Smooth muscle cell (in vitro differentiated cells): ENCODE results near the gene FSTL3. TPM values are rescaled to one million over a fixed set of nuclear protein-coding genes. Genes with fewer than 3 reads are reported as not detected.

Experiments
- DNase-seq: peaks from one replicate; lab custom pipeline; 2025; ENCODE audit not compliant: unreplicated experiment; lab: John Stamatoyannopoulos, UW
- H2AFZ ChIP-seq: fragments of 200-600 bp; sonication (generic); 2 replicates; pipeline ENCODE4 v1.6.0; 2016; ENCODE audit warnings: antibody characterized with exemption, low read depth, mild to moderate bottlenecking
- H3F3A ChIP-seq: fragments of 200-600 bp; sonication (generic); 2 replicates; pipeline ENCODE4 v1.6.0; 2017; ENCODE audit warnings: antibody characterized with exemption, low read depth
- H3K27ac ChIP-seq: fragments of 200-600 bp; sonication (generic); 2 replicates; pipeline ENCODE4 v1.5.1; 2016; ENCODE audit warnings: low read depth, mild to moderate bottlenecking
- H3K27me3 ChIP-seq: fragments of 200-600 bp; sonication (generic); 2 replicates; pipeline ENCODE4 v1.6.1; 2016; ENCODE audit warnings: low read depth, mild to moderate bottlenecking
- H3K36me3 ChIP-seq: fragments of 200-600 bp; sonication (generic); 2 replicates; pipeline ENCODE4 v1.5.1; 2016; ENCODE audit warnings: low read depth
- H3K4me1 ChIP-seq: fragments of 200-600 bp; sonication (generic); 2 replicates; pipeline ENCODE4 v1.5.1; 2016; ENCODE audit warnings: low read depth
- H3K4me2 ChIP-seq: fragments of 200-600 bp; sonication (generic); 2 replicates; pipeline ENCODE4 v1.6.0; 2016; ENCODE audit warnings: mild to moderate bottlenecking
- H3K4me3 ChIP-seq: fragments of 200-600 bp; sonication (generic); 2 replicates; pipeline ENCODE4 v1.5.1; 2016; ENCODE audit warnings: mild to moderate bottlenecking
- H3K79me2 ChIP-seq: fragments of 200-600 bp; sonication (generic); 2 replicates; pipeline ENCODE4 v1.6.0; 2016; ENCODE audit warnings: low read depth, mild to moderate bottlenecking
- H3K9ac ChIP-seq: fragments of 200-600 bp; sonication (generic); 2 replicates; pipeline ENCODE4 v1.6.0; 2016; ENCODE audit warnings: low read depth
- H3K9me3 ChIP-seq: fragments of 200-600 bp; sonication (generic); replicated peaks from 2 replicates; pipeline ENCODE4 v1.5.1; 2016; ENCODE audit warnings: low read depth
- H4K20me1 ChIP-seq: fragments of 200-600 bp; sonication (generic); 2 replicates; pipeline ENCODE4 v1.6.0; 2016; ENCODE audit warnings: low read depth
- WGBS: methylation state at CpG from one replicate; pipeline ENCODE4 v1.1.7; 2016; ENCODE audit warnings: low lambda C conversion rate; 5-methylcytosine and 5-hydroxymethylcytosine counted together
- polyA plus RNA-seq: library from polyadenylated mRNA; unstranded; fragments of >200 nt; fragmentation: Nextera tagmentation; extraction: Ambion mirVana; gene quantifications from 2 replicates; pipeline ENCODE4 v1.2.1, GENCODE V29; 2016
- total RNA-seq: library from RNA; depleted of rRNA; stranded (reverse); fragments of >200 nt; gene quantifications from 2 replicates; pipeline ENCODE4 v1.2.3, GENCODE V29; 2014
- TF ChIP-seq, protein P1 (sequence below): fragments of 200-600 bp; sonication (generic); IDR thresholded peaks from 2 replicates; pipeline ENCODE4 v1.5.1; 2017; ENCODE audit warnings: borderline replicate concordance, mild to moderate bottlenecking, antibody characterized with exemption; ENCODE audit not compliant: insufficient read depth, poor library complexity, severe bottlenecking

Gene FSTL3
- total and polyA plus RNA-seq, 2 experiments from 2014 or later = 132 to 172 TPM

DNA sequence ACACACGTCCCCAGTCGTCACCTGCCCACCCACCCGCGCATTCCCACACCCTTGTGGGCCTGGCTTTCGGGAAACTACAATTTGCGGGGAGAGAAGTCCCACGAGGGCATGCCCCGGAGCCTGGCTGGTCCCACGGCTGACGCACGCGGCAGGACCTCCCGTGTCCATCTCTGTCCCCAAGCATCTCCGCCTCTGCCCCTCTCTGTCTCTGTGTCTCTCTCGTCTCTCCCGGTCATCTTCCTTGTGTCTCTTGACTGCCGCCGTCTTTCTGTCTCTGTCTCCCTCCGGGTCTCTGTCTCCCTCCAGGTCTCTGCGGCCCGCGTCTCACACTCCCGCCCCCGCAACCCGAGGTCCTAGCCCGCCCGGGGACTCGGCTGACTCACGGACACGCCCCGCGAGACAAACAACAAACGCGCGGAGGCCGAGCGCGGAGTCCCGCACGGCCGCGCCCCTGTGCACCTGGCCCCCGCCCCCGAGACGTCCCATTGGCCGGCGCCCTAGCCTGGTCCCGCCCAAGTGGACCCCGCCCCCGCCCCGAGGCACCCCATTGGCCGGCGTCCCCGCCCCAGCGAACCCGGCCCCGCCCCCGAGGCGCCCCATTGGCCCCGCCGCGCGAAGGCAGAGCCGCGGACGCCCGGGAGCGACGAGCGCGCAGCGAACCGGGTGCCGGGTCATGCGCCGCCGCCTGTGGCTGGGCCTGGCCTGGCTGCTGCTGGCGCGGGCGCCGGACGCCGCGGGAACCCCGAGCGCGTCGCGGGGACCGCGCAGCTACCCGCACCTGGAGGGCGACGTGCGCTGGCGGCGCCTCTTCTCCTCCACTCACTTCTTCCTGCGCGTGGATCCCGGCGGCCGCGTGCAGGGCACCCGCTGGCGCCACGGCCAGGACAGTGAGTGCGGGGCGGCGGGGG, 36.7 kb upstream of the FSTL3 start, which contains the start of gene FGF22:
FGF22 (plus strand) TSS at position 627 of the 908 bp plus-strand sequence; CDS start at position 674, 47 bp downstream.
- TF ChIP-seq, protein P1, sequence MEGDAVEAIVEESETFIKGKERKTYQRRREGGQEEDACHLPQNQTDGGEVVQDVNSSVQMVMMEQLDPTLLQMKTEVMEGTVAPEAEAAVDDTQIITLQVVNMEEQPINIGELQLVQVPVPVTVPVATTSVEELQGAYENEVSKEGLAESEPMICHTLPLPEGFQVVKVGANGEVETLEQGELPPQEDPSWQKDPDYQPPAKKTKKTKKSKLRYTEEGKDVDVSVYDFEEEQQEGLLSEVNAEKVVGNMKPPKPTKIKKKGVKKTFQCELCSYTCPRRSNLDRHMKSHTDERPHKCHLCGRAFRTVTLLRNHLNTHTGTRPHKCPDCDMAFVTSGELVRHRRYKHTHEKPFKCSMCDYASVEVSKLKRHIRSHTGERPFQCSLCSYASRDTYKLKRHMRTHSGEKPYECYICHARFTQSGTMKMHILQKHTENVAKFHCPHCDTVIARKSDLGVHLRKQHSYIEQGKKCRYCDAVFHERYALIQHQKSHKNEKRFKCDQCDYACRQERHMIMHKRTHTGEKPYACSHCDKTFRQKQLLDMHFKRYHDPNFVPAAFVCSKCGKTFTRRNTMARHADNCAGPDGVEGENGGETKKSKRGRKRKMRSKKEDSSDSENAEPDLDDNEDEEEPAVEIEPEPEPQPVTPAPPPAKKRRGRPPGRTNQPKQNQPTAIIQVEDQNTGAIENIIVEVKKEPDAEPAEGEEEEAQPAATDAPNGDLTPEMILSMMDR = no peak
- peak; percentile 89 for DNase-seq
- H3K9ac ChIP-seq = peak within 1 kb of the TSS; percentile 18
- no peaks in the 10 kb centered on the region for H4K20me1 ChIP-seq
- H3K79me2 ChIP-seq = no peaks in the 10 kb centered on the region
- H3K4me1 ChIP-seq = no peaks in the 10 kb centered on the region
- H3K27me3 ChIP-seq = no peaks in the 10 kb centered on the region
- no peaks in the 10 kb centered on the region for H3K9me3 ChIP-seq
- no peak within 1 kb of the TSS for H3K27ac ChIP-seq
- no peak within 1 kb of the TSS for H2AFZ ChIP-seq
- H3K4me3 ChIP-seq = peak within 1 kb of the TSS; percentile 48
- 10% methylated on average over 77 of the region's 109 CpGs for WGBS
- H3F3A ChIP-seq = no peaks in the 10 kb centered on the region
- no peaks in the 10 kb centered on the region for H3K36me3 ChIP-seq
- peak within 1 kb of the TSS; percentile 86 for H3K4me2 ChIP-seq

DNA sequence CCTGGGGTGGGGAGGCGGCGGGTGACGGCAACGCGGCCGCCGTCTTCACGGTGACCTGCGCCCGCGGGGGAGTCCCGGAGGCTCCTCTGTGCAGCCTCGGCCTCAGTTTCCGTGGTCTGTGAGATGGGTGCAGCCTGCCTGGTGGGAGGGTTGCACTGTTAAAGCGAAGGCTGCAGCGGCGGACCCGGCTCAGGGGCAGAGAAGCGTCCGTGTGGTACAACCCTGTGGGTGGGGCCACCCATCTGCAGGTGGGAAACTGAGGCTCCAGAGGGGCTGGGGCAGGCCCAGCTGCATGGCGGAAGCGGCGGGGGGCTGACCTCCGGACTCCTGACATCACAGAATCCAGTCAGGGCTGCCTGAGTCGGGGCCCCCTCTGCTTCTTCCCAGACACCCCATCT, 36.0 kb upstream of the FSTL3 start:
- no peaks in the 10 kb centered on the region for H4K20me1 ChIP-seq
- no peak for DNase-seq
- H3K27me3 ChIP-seq = no peaks in the 10 kb centered on the region
- H3K9me3 ChIP-seq = no peaks in the 10 kb centered on the region
- no peak overlapping the region for H3K27ac ChIP-seq
- H3K4me1 ChIP-seq = no peaks in the 10 kb centered on the region
- 50% methylated on average over 24 of the region's 25 CpGs for WGBS
- no peaks in the 10 kb centered on the region for H3F3A ChIP-seq
- no peak overlapping the region for H2AFZ ChIP-seq
- H3K9ac ChIP-seq = no peak overlapping the region
- no peaks in the 10 kb centered on the region for H3K79me2 ChIP-seq
- peak overlapping the region; percentile 48 for H3K4me3 ChIP-seq
- TF ChIP-seq, protein P1 = no peak
- H3K36me3 ChIP-seq = no peaks in the 10 kb centered on the region
- H3K4me2 ChIP-seq = peak overlapping the region; percentile 84

DNA sequence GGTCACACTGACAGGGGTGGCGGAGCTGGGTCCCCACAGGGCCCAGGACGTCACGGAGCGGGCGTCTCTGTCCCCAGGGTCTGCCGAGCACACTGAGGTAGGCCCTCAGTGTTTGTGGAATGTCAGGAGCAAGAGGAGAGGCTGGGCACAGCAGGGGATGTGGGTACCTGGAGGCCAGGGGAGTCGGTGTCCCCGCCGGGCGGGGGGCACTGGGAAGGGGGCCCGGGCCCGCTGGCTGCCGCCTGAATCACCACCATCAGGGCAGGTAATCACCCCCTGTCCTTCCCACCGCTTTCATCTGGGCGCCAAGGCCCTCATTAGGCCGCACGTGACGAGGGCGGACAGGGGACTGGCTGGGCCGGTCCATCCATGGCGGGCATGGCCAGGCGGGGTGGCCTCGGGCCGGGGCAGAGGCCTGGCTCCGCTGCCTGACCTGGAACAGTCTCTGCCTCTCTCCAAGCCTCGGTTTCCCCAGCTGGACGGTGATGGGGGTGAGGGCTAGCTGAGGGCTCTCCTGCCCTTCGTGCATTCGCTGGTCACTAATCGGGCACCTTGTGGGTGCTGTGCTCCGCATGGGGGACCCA, 35.5 kb upstream of the FSTL3 start:
- Histone ChIP-seq H3F3A (no peaks in the 10 kb centered on the region), H2AFZ (no peak overlapping the region), H3K27me3 (no peaks in the 10 kb centered on the region), H3K36me3 (no peaks in the 10 kb centered on the region), H3K27ac (no peak overlapping the region), H3K4me3 (no peak overlapping the region), H3K9me3 (no peaks in the 10 kb centered on the region), H3K79me2 (no peaks in the 10 kb centered on the region), H4K20me1 (no peaks in the 10 kb centered on the region), H3K4me2 (no peak overlapping the region), H3K9ac (no peak overlapping the region), H3K4me1 (no peaks in the 10 kb centered on the region)
- no peak for DNase-seq
- TF ChIP-seq, protein P1 = no peak
- 92% methylated on average over 28 of the region's 31 CpGs for WGBS
